Suppressor macrophage treated with lipopolysaccharide for 4 hours (primary cell): Measurements from ENCODE around the gene PHAX.
"Not testable (repeated sequence)": the region's sequence is repeated elsewhere in the genome, so short reads cannot be mapped to it uniquely, and the experiment has no call there.

Experiments
- DNase-seq: peaks from one replicate; pipeline ENCODE4 v3.0.0-alpha.2; 2020

Gene PHAX

DNA sequence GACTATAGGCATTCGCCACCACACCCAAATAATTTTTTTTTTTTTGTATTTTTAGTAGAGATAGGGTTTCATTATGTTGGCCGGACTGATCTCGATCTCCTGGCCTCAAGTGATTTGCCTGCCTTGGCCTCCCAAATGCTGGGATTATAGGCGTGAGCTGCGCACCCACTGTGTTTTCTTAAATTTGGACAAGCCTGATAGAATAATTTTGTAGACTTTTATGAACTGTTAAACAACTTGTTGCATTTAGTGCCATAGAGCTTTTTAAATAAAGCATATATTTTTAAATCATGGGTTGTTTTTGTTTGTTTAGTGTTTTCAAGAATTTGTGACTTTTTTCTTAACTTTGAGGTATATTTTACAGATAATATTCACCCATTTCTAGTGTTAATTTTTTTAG lies 4.8 kb downstream of the PHAX start:
- DNase-seq = no peak

DNA sequence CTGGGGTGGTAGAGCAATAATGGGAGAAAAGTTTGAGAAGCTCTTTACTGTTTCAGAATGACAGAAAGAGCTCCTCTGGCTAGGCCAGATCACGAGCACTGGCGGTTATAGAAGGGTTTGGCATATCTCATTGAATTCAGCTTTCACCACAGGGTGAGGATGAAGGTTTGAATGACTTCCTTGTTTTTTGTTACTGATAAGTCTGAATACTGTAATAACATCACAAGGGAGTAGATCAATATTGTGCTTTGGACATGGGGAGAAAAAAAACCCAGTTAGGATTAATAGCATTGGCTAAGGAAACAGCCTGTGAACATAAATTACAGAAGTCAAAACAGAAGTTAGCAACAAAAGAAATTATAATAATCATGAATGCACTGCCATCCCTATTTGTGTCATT lies 9.4 kb downstream of the PHAX start:
- DNase-seq = no peak

- DNase-seq = no peak
Observed at GRCh38 chr5:126610616-126611015, 9.9 kb downstream of the PHAX start.

DNA sequence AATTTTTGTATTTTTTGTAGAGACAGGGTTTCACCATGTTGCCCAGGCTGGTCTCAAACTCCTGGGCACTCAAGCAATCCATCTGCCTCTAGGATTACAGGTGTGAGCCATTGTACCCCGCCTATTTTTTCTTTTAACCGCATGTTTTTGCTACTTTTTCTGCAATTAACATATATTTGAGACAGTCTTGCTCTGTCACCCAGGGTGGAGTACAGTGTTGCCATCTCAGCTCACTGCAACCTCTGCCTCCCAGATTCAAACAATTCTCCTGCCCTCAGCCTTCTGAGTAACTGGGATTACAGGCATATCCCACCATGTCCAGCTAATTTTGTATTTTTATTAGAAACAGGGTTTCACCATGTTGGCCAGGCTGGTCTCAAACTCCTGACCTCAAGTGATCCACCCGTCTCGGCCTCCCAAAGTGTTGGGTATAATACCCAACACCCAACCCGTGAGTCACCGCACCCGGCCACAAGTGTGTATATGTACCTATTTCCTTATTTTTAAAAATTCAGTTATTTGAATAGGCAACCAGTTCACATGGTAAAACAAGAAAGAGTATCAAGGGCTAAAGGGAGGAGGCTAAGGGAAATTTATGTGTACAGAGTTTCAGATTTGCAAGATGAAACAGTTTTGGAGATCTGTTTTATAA lies 13.3 kb downstream of the PHAX start:
- no peak for DNase-seq

GRCh38 chr5:126615286-126615685 lies 14.5 kb downstream of the PHAX start:
- DNase-seq = no peak

DNA sequence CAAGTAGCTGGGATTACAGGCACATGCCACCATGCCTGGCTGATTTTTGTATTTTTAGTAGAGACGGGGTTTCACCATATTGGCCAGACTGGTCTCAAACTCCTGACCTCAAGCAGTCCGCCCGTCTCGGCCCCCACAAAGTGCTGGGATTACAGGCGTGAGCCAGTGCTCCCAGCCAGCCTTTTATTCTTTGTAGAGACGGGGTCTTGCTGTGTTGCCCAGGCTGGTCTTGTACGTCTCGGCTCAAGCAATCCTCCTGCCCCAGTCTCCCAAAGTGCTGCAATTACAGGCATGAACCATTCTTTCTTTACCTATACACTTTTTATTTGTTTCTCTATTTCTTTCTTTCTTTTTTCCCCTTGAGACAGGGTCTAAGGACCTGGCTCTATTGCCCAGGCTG lies 16.9 kb downstream of the PHAX start:
- not testable (repeated sequence) for DNase-seq

DNA sequence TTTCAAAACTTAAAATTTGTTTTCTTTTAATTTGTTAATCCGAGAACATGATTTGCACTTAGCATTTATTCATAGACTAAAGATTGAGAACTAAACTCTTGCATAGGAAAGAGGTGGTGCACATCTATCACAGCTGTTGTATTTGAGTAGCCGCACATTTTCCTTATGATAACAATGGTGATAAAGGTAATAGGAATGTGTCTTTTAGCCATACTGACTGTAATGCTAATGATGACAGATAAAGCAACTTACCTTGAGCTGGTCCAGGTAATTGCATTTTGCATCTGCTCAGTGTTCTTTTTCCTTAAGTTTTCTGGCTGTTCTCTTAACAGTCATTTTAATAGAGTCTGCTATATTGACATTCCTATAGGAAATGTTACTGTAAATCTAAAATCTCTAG lies 19.0 kb downstream of the PHAX start:
- no peak for DNase-seq

- peak; percentile 73 for DNase-seq
Observed at GRCh38 chr5:126624534-126624933, 23.8 kb downstream of the PHAX start.

DNA sequence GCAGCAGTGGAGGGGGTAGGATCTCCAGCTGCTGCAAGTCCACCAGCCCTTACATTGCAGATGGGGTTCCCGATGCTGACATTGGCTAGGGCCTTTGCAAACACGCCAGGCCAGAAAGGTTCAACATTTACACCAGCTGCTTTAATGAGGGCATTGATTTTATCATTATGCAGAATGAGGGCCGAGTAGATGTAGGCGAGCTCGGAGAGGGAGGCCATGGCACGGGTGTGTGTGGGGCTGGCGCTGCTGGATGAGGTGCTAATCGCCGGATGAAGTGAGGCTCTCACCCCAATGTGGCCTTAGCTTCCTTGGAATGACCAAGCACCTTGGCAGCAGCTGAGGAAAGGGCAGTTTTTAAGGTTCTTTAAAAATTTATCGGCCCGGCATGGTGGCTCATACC lies 27.4 kb downstream of the PHAX start:
- no peak for DNase-seq

GRCh38 chr5:126631920-126632319 lies 31.2 kb downstream of the PHAX start:
- no peak for DNase-seq

DNA sequence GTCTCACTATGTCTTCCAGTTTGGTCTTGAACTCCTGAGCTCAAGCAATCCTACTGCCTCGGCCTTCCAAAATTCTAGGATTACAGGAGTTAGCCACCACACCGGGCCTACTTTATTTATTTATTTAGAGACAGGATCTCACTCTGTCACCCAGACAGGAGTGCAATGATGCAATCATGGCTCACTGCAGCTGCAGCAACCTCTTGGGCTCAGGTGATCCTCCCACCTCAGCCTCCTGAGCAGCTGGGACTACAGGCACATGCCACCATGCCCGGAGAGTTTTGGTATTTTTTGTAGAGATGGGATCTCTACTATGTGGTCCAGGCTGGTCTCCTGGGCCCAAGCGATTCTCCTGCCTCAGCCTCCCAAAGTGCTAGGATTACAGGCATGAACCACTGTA lies 32.8 kb downstream of the PHAX start:
- no peak for DNase-seq

DNA sequence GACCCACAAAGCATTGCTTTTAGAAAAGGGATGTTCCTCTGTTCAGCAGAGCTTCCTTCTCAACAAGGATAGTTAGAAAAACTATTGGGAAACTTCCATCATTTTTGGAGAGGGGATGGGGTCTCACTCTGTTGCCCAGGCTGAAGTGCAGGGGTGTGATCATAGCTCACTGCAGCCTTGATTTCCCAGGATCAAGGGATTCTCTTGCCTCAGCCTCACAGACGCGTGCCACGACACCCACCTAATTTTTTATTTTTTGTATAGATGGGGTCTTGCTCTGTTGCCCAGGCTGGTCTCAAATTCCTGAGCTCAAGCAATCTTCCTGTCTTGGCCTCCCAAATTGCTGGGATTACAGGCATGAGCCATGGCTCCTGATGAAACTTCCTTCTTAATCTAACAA lies 34.8 kb downstream of the PHAX start:
- no peak for DNase-seq

- DNase-seq = peak; percentile 11
Observed at GRCh38 chr5:126636956-126637355, 36.2 kb downstream of the PHAX start.

- peak; percentile 42 for DNase-seq
Observed at GRCh38 chr5:126640866-126641265, 40.1 kb downstream of the PHAX start.

DNA sequence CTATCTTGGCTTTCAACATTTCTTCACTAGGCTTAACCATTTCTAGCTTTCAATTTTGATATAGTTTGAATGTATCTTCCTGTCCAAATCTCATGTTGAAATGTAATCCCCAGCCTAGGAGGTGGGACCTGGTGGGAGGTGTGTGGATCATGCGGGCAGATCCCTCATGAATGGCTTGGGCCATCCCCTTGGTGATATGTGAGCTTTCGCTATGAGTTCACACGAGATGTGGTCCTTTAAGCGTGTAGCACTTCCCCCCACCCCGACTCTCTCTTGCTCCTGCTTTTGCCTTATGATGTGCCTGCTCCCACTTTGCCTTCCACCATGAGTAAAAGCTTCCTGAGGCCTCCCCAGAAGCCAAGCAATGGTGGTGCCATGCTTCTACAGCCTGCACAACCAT lies 40.6 kb downstream of the PHAX start:
- DNase-seq = no peak

- DNase-seq = no peak
Observed at GRCh38 chr5:126645132-126645531, 44.4 kb downstream of the PHAX start.

DNA sequence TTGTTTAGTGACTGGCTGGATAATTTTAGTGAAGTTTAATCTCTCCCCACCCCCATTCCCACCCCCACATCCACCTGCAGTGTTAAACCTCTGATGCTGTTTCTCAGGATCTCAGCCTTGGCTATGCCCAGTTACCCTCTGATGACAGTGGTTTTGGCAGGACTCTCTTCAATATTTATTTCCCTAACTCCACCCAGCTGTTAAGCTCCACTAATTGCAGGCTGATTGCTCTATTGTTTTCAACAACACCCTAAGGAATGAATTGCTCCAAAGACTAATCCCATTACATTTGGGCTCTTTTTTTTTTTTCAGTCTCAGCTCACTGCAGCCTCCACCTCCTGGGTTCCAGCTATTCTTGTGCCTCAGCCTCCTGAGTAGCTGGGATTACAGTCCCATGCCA lies 46.3 kb downstream of the PHAX start:
- no peak for DNase-seq

DNA sequence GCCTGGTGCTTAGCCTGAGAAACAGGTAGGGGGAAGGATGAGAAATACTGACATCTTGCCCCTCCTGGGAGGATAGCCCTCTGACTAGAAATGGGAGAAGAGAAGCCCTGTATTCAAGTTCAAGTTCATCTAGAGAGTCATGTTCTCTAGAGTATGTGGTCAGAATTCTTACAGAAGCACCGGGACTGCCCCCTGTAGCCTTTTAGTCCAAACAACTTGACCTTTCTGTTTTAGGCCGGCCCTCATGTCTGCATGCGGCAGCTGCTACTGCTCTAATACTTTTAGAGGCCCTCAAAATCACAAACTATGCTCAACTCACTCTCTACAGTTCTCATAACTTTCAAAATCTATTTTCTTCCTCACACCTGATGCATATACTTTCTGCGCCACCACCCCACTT lies 47.7 kb downstream of the PHAX start:
- DNase-seq = no peak

DNA sequence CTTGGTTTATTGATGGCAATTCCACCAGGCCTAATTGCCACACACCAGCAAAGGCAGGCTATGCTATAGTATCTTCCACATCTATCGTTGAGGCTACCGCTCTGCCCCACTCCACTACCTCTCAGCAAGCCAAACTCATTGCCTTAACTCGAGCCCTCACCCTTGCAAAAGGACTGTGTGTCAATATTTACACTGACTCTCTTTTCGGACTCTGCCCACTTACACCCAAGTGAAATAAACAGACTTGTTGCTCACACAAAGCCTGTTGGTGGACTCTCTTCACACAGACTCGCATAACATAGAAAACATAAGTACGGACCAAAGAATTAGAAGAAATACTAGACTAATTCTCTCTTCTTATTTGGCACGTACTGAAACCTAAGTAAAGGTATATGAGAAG lies 48.3 kb downstream of the PHAX start:
- DNase-seq = not testable (repeated sequence)

- DNase-seq = not testable (repeated sequence)
Observed at GRCh38 chr5:126649709-126650108, 49.0 kb downstream of the PHAX start.

GRCh38 chr5:126650463-126650862 lies 49.7 kb downstream of the PHAX start:
- no peak for DNase-seq

- DNase-seq = no peak
Observed at GRCh38 chr5:126651013-126651577, 50.3 kb downstream of the PHAX start.

DNA sequence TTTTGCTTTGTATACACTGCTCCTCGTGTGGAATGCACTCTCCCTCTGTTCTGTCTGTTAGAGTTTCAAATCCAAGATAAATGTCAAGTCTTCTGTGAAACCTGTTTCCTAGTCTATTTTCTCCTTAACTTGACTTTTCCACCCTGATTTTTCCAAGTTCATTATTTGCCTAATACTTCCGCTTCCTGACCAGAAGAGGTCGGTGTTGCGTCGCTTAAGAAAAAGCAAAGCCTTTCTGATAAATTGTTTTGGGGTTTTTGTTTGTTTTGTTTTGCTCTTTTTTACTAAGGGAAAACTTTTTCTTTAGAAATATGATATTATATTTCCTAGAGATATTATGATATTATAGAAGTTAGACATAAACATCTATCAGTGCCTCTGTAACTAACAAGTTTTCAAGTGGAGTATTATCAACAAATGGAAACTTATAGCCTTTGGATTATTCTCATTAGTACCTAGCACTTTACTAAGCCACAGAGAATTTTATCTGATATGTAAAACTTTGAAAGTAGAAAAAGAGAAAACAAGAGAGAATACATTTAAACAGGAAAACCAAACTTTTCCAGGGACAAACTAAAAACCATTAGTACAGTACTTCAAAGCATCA lies 55.8 kb downstream of the PHAX start:
- DNase-seq = peak; percentile 63

DNA sequence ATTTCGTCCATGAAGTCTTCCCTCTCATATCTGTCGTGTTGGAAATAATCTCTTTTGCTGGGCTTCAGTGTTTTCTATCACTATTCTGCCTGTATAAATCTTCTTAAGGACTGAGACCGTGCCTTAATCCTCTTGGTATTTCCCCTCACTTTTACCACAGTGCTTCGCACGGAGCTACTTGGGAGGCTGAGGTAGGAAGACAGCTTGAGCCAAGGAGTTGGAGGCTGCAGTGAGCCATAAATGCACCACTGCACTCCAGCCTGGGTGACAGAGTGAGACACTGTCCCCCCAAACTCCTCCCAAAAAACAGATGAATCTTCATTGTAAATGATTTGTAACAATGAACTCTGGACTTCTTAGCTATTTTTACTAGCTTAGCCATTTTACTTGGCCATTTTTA lies 57.8 kb downstream of the PHAX start:
- no peak for DNase-seq
